K562 (cell line): Measurements from ENCODE around the gene NMNAT2. TPM values are rescaled to one million over a fixed set of nuclear protein-coding genes. Genes with fewer than 3 reads are reported as not detected.

Experiments used
- ATAC-seq: fragments of 200-7000 bp; cut with Tn5 transposase; 3 replicates; pipeline ENCODE4 v1.9.1; 2020; ENCODE audit warnings: moderate library complexity
- BruUV-seq: library from RNA; stranded (reverse); fragments of 400-500 nt; replicated peaks from 2 replicates; lab custom pipeline; 2021; lab: Mats Ljungman, UMichigan
- CTCF ChIA-PET: fragments of 300-600 bp; formaldehyde crosslinking; extraction: SDS; loops from one replicate; lab custom pipeline; 2021; ENCODE audit warnings: low intra/inter-chr PET ratio; lab: Yijun Ruan, JAX
- POLR2A ChIA-PET: fragments of 300-600, 350-650 bp; sonication (Branson Sonifier 250); formaldehyde crosslinking; extraction: SDS; loops from one replicate; lab custom pipeline; 2021; ENCODE audit warnings: antibody characterized with exemption, inconsistent platforms; lab: Yijun Ruan, JAX
- DNase-seq, 4 experiments: peaks; one replicate each; pipeline versions ENCODE4 v3.0.0 to v3.0.0-alpha.2; 2011 to 2018; ENCODE audit warnings: low spot score in 3 of 4, mixed read lengths in 3 of 4; ENCODE audit errors: extremely low read depth in 1 of 4
- FAIRE-seq: peaks from 2 replicates; lab custom pipeline; 2011; peaks lifted over from hg19 to GRCh38; lab: Jason Lieb, UNC
- H2AFZ ChIP-seq: 2 replicates; pipeline ENCODE4 v1.6.0; 2011; ENCODE audit warnings: low read depth, low read length, control low read depth, inconsistent platforms
- H3K27ac ChIP-seq: fragments of 200-600 bp; 3 replicates; pipeline ENCODE4 v1.8.0; 2011; ENCODE audit warnings: low read depth, mild to moderate bottlenecking, control low read depth, inconsistent platforms, low read length, moderate library complexity, mixed read lengths; ENCODE audit errors: extremely low read depth
- H3K27me3 ChIP-seq, 2 experiments: fragments of 300-600 bp in 1 of 2; 2 replicates in 1 of 2; 3 replicates in 1 of 2; pipeline versions ENCODE4 v1.6.0 to v1.8.0; 2011; ENCODE audit warnings: inconsistent platforms in 2 of 2, low read length in 2 of 2, mild to moderate bottlenecking in 1 of 2, mixed read lengths in 1 of 2, moderate library complexity in 1 of 2; ENCODE audit not compliant: control insufficient read depth in 2 of 2, insufficient read depth in 2 of 2
- H3K36me3 ChIP-seq: fragments of 300-600 bp; 3 replicates; pipeline ENCODE4 v1.8.0; 2011; ENCODE audit warnings: mild to moderate bottlenecking, low read length, inconsistent platforms; ENCODE audit not compliant: control insufficient read depth, insufficient read depth
- H3K4me1 ChIP-seq, 2 experiments: fragments of 200-600 bp in 1 of 2; replicated peaks in 1 of 2; 2 replicates in 1 of 2; 3 replicates in 1 of 2; pipeline versions ENCODE4 v1.5.1 to v1.8.0; 2011; ENCODE audit warnings: inconsistent platforms in 2 of 2, low read length in 2 of 2, mild to moderate bottlenecking in 1 of 2, mixed read lengths in 1 of 2, moderate library complexity in 1 of 2; ENCODE audit not compliant: control insufficient read depth in 2 of 2, insufficient read depth in 2 of 2
- H3K4me2 ChIP-seq: 2 replicates; pipeline ENCODE4 v1.6.1; 2011; ENCODE audit warnings: low read length, control low read depth, inconsistent platforms, mixed read lengths; ENCODE audit not compliant: insufficient read depth
- H3K4me3 ChIP-seq: fragments of 200-600 bp; sonication (generic), shearing (Covaris generic); 2 replicates; pipeline ENCODE4 v1.5.1; 2016; ENCODE audit warnings: control low read depth, inconsistent platforms
- H3K79me2 ChIP-seq: fragments of 200-600 bp; 3 replicates; pipeline ENCODE4 v1.8.0; 2011; ENCODE audit warnings: low read length, inconsistent platforms; ENCODE audit not compliant: control insufficient read depth, insufficient read depth
- H3K9ac ChIP-seq, 2 experiments: 2 replicates each; pipeline versions ENCODE4 v1.6.0 to v1.6.1; 2011; ENCODE audit warnings: low read depth in 2 of 2, low read length in 2 of 2, control low read depth in 1 of 2, inconsistent platforms in 1 of 2, mild to moderate bottlenecking in 1 of 2, mixed read lengths in 1 of 2; ENCODE audit not compliant: insufficient read depth in 1 of 2
- H3K9me1 ChIP-seq: one replicate; pipeline ENCODE4 v1.6.0; 2011; ENCODE audit warnings: inconsistent platforms, mild to moderate bottlenecking, low read length, moderate library complexity; ENCODE audit not compliant: control insufficient read depth, insufficient read depth
- H3K9me3 ChIP-seq: replicated peaks from 2 replicates; pipeline ENCODE4 v1.5.1; 2011; ENCODE audit warnings: low read depth, low read length, inconsistent platforms; ENCODE audit not compliant: control insufficient read depth, insufficient read depth
- H4K20me1 ChIP-seq: replicated peaks from 2 replicates; pipeline ENCODE4 v1.6.1; 2011; ENCODE audit warnings: low read length, inconsistent platforms, mixed read lengths; ENCODE audit not compliant: control insufficient read depth, insufficient read depth
- ARID3B ChIP-seq: fragments of 250-450 bp; sonication (Bioruptor Pico); IDR thresholded peaks from 2 replicates; pipeline ENCODE4 v1.4.0; 2020; ENCODE audit warnings: borderline replicate concordance
- CREBBP ChIP-seq: IDR thresholded peaks from one replicate; pipeline ENCODE4 v1.6.1; 2012; ENCODE audit warnings: low read depth, mild to moderate bottlenecking, control low read depth, inconsistent platforms, low read length
- NBN ChIP-seq: fragments of 450-650 bp; IDR thresholded peaks from 2 replicates; pipeline ENCODE4 v1.6.1; 2016; ENCODE audit warnings: low read depth, mild to moderate bottlenecking
- NFE2L1 ChIP-seq: fragments of 450-650 bp; IDR thresholded peaks from 2 replicates; pipeline ENCODE4 v1.6.1; 2016; ENCODE audit warnings: missing genetic modification characterization, low read depth, mild to moderate bottlenecking, missing compliant biosample characterization, moderate library complexity, borderline replicate concordance
- SNIP1 ChIP-seq: fragments of 450-650 bp; IDR thresholded peaks from 2 replicates; pipeline ENCODE4 v1.7.1; 2017; ENCODE audit warnings: low read depth, mild to moderate bottlenecking
- ZNF217 ChIP-seq: sonication (generic); formaldehyde crosslinking; IDR thresholded peaks from 2 replicates; pipeline ENCODE4 v1.8.0; 2022; ENCODE audit warnings: mild to moderate bottlenecking, missing genetic modification reagents
- ZNF280B ChIP-seq: fragments of 250-450 bp; sonication (Bioruptor Pico); IDR thresholded peaks from 2 replicates; pipeline ENCODE4 v1.5.1; 2021; ENCODE audit warnings: mild to moderate bottlenecking
- ZNF398 ChIP-seq: fragments of 250-450 bp; sonication (Bioruptor Pico); IDR thresholded peaks from 2 replicates; pipeline ENCODE4 v1.8.0; 2021; ENCODE audit warnings: moderate library complexity, mild to moderate bottlenecking, inconsistent platforms
- WGBS: fragments of 100-300 bp; shearing (Covaris generic); methylation state at CpG from one replicate; pipeline ENCODE4 v1.1.6; 2016; ENCODE audit warnings: low coverage, mixed read lengths; ENCODE audit not compliant: insufficient coverage; ENCODE audit errors: missing lambda C conversion rate; 5-methylcytosine and 5-hydroxymethylcytosine counted together
- in situ Hi-C: fragments of 300-500 bp; cut with MboI; formaldehyde crosslinking; loops from 4 replicates; pipeline ENCODE4 v1.15.0; 2018; ENCODE audit warnings: inconsistent platforms, mixed read lengths
- intact Hi-C: fragments of 100-400 bp; cut with micrococcal nuclease; formaldehyde crosslinking; loops from 2 replicates; pipeline ENCODE4 v1.14.2; 2022
- polyA plus RNA-seq, 8 experiments: library from polyadenylated mRNA; depleted of rRNA in 4 of 8; stranded (reverse) in 5 of 8; unstranded in 3 of 8; fragments of >200 nt; fragmentation: Nextera tagmentation in 2 of 8; fragmentation: Illumina TruSeq in 1 of 8; extraction: Ambion mirVana in 2 of 8; extraction: Trizol in 1 of 8; gene quantifications; 2 replicates each; pipeline versions ENCODE4 v1.2.1 to v1.2.3, GENCODE V29; 2011 to 2014; ENCODE audit warnings: inconsistent platforms in 1 of 8, missing spikeins in 1 of 8
- total RNA-seq, 7 experiments: library from RNA; depleted of rRNA in 6 of 7; stranded (reverse); fragments of >200 nt in 6 of 7; fragmentation: Illumina TruSeq in 2 of 7; extraction: Trizol in 2 of 7; gene quantifications; 2 replicates each; pipeline versions ENCODE4 v1.2.1 to v1.2.3, GENCODE V29; 2011 to 2021; ENCODE audit warnings: low replicate concordance in 1 of 7

NMNAT2 gene
- total and polyA plus RNA-seq, 9 of the 15 experiments (the other 6 are each of a cell fraction or from before 2014, with no cell fraction given) = not detected

GRCh38 chr1:183251101-183251958 is 166.8 kb downstream of the NMNAT2 start (continued):
- TF ChIP-seq NFE2L1 (tag) (no peak), CREBBP (no peak), NBN (no peak), SNIP1 (no peak)

- H3K27ac ChIP-seq = no peak overlapping the region
- H3K27me3 ChIP-seq = peaks cover 0 to 16% of the 10 kb centered on the region in 2 experiments; a peak in 2 of 5 replicates
- ATAC-seq = no peak
- in situ Hi-C loops (loop anchor here (25.0 kb wide), 1 partner anchor 288 kb away; the partner anchor contains the start of gene SHCBP1L), intact Hi-C loops (no loop called here)
- CTCF ChIA-PET = no interaction called here
- no peaks in the 10 kb centered on the region for H3K9me3 ChIP-seq
- no TSS peak for BruUV-seq
- no peak for FAIRE-seq
- WGBS = 2% methylated on average over 5 of the region's 5 CpGs
- no peak overlapping the region for H3K4me3 ChIP-seq
- no peak overlapping the region for H3K4me2 ChIP-seq
- H3K79me2 ChIP-seq = no peaks in the 10 kb centered on the region
- H3K9me1 ChIP-seq = no peaks in the 10 kb centered on the region
- no peaks in the 10 kb centered on the region for H4K20me1 ChIP-seq
- no peaks in the 10 kb centered on the region for H3K36me3 ChIP-seq
- POLR2A ChIA-PET = no interaction called here
- H2AFZ ChIP-seq = no peak overlapping the region
- H3K4me1 ChIP-seq = no peaks in the 10 kb centered on the region
- no peak for DNase-seq
- H3K9ac ChIP-seq = no peak overlapping the region
- no peak for TF ChIP-seq ZNF398 (CRISPR knock-in tag)
- no peak for TF ChIP-seq ZNF217 (CRISPR knock-in tag)
- TF ChIP-seq ARID3B (CRISPR knock-in tag) = no peak
- no peak for TF ChIP-seq ZNF280B
Observed at GRCh38 chr1:183249941-183250452, 168.2 kb downstream of the NMNAT2 start.
